Neural progenitor cell (in vitro differentiated cells): ENCODE measurements around the gene MYO5A.

Source experiments
- EZH2 ChIP-seq: fragments of 200-600 bp; sonication (generic); IDR thresholded peaks from 2 replicates; pipeline ENCODE4 v1.6.1; 2017; ENCODE audit warnings: antibody characterized with exemption, mild to moderate bottlenecking, moderate library complexity
- EZH2phosphoT487 ChIP-seq: fragments of 200-600 bp; sonication (generic); IDR thresholded peaks from 2 replicates; pipeline ENCODE4 v1.6.1; 2017; ENCODE audit warnings: antibody characterized with exemption
- TF ChIP-seq, protein P1 (sequence below): fragments of 200-600 bp; sonication (generic); IDR thresholded peaks from 2 replicates; pipeline ENCODE4 v1.5.1; 2017; ENCODE audit warnings: antibody characterized with exemption, mild to moderate bottlenecking

DNA sequence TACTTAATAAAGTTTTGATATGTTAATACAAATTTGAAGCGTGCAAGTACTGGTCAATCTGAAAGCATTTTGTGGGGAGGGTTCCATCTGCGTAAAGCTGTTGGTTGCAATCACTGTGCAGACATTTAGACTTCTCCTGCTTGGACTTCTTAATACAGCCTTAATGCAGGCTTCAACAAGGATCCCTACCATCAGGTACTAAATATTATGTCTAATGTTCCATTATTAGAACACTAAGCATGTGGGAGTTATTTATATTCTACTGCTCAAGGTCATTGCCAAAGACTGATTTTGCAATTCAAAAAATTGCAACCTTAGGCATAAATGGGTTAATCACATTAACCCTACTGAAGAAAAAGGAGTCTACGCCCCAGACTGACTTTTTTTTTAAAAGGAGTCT lies 159.2 kb downstream of the MYO5A start:
- TF ChIP-seq, protein P1, sequence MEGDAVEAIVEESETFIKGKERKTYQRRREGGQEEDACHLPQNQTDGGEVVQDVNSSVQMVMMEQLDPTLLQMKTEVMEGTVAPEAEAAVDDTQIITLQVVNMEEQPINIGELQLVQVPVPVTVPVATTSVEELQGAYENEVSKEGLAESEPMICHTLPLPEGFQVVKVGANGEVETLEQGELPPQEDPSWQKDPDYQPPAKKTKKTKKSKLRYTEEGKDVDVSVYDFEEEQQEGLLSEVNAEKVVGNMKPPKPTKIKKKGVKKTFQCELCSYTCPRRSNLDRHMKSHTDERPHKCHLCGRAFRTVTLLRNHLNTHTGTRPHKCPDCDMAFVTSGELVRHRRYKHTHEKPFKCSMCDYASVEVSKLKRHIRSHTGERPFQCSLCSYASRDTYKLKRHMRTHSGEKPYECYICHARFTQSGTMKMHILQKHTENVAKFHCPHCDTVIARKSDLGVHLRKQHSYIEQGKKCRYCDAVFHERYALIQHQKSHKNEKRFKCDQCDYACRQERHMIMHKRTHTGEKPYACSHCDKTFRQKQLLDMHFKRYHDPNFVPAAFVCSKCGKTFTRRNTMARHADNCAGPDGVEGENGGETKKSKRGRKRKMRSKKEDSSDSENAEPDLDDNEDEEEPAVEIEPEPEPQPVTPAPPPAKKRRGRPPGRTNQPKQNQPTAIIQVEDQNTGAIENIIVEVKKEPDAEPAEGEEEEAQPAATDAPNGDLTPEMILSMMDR, result no peak
- TF ChIP-seq EZH2, result no peak
- TF ChIP-seq EZH2phosphoT487, result no peak
